ENCODE data around the gene PIGZ.

Gene PIGZ

DNA sequence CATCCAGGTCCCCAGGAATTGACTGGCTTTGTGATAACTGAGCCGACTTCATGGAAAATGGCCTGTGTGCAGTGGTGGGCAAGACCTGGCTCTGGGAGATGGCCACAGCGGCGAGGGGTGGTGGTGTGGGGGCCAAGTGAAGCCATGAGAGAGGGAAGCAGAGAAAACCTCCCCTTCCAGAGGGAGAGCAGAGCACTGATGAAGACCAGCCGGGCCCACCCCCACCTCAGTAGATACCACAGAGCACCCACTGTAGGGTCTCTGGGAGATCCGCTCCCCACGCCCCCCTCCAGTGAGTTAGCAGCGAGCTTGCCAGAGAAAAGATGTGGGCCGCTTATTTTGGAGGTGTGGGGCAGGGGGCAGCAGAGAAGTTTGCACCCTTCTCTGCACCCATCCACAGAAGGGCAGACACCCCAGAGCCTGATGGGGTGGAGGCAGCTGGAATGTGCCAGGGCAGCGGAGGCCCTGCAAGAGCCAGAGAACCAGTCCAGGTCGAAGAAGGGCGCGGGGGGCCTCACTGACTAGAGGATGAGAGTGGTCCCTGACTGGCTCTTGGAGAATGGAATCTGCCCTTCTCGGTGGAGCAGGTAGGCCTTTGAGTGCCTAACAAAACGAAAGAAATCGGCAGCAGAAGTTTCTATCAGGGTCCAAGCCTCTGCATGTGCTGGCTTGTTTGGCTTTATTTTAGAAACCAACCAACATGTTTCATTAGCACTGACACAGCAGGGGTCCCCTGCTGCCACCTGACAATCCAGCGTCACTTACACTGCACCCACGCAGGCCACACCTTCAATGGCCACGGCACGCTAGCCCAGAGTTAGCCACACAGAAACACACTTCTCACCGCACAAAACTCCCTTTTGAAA, 32.7 kb upstream of the PIGZ start:
- DNase-seq: no peak

DNA sequence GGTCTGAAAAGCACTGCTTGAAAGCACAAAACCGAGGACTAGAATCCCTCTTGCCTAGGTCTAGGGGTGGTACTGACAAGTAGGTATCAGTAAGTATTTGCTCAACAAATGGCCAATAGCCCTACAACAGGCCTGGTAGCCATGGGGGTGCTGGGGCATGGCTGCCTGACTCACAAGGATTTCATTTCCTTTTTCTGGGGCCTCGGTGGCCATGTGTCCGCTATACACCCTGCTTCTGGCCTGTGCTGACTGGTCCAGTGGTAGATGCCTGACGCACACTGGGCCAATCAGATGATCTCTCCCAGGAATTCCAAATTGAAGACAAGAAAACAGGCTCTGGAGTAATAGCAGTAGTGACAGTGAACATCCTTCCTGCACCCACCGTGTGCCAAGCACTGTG, 31.6 kb upstream of the PIGZ start:
- DNase-seq: no peak

DNA sequence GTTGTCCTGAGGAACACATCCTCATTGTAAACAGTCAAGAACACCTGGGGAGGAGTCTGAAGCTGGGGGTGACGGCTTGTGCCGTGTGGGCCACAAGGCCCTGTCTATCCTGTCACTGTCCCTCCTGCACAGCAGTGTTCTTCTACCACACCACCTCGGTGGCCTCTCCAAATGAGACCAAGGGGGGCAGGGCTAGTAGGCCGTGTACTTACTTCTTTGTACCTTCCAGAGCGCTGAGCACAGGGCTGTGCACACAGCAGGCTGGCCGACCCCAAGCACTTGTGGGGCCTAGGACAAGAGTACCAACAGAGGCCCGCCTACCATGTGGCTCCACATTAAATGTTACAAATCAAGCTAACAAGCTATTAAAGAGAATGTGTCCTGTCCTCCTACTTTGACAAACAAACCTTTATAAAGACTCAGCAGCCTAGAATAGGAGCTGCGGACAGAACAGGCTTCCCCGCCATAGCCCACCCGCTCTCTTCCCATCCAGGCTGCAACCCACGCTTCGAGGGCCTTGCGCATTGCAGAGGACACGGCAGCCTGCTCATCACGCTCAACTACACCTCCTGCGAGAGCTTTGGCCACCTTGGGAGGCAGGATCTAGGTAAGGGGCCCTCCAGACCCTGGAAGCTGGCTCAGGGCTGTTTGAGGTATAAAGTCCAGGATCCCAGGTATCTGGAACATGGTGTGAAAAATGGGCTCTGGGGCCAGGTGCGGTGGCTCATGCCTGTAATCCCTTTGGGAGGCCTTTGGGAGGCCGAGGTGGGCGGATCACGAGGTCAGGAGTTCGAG, 30.5 kb upstream of the PIGZ start:
- no peak for DNase-seq

DNA sequence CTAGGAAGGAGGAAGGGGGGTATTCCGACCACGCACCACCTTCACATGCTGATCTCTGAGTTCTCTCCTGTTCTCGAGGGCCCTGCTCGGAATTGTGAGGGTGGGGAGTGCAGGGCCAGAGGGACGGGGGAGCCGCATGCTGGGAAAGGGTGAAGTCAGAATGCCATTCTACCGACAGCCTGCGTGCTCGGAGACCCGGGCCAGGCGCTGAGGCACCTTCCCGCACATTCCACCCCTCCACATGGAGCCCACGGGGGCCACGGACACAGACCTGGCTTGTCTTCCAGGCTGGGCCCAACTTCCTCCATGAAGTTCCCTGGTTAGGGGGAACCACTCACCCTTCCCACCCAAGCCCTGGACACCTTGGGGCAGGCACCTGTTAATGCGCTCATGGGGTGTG, 28.7 kb upstream of the PIGZ start:
- no peak for DNase-seq

DNA sequence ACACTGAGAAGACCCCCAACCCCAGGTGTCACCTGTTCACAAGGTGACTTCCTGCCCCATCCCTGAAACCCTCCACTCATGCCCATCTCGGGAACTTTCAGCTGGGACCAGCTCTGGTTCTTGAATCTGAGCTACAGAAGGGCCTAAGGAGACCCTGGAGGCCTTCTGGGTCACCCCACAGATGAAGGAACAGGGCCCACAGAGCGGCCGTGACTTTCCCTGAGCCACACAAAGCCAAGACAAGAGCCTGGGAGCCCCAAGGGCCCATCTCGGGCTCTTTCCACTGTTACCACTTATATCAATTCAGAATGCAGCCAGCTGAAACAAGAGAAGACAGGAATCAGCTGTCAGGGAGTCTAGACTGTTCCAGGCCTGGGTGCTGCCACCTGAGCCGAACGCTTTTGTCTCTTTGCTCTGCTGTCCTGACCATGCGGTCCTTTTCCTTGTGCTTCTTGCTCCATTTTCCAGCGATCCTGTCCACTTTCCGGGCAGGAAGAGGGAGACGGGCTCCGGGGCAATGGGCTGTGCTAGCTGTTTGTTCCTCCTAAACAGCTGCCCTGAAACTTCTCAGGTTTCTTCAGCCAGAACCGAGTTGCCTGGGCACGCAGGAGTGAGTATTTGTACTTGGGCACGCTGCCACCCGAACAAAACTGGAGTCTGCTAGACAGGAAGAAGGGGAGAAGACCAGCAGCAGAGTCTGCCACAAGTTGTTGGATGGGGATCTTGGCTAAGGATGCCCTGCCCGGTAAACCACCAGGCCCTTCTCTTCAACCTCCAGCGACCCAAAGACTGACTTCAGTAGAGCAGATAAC, 28.0 kb upstream of the PIGZ start:
- no peak for DNase-seq

DNA sequence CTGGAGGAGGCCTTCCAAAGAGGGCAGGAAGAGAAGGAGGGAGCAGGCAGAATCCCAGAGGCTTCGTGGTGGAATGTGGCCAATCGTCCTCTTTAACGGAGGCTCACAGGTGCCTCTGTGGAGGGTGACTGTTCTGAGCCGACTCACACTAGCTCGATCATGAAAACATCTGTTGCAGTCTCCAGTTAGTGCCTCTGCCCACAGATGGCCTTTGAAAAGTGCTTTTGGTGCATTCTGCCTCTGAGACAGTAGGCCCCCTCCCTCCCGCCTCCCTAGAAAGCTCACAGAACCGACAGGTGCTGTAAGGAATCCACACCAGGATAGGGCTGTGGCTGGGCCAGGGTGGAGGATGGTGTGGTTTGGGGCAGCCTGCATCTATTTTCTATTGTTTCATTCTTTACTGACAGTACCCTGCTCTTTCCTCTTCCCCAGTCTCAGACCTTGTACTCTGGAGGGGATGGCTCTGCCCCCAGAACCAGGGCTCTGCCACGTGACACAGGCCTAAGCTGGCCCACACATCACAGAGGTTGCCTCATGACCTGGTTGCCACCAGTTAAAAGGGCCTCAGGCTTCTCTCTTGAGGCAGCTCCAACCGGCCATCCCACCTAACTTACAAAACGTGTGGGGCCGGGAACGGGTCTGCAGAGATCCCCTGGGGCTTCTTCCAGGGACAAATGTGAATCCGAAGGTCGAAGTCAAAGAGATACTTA, 27.2 kb upstream of the PIGZ start:
- no peak for DNase-seq

DNA sequence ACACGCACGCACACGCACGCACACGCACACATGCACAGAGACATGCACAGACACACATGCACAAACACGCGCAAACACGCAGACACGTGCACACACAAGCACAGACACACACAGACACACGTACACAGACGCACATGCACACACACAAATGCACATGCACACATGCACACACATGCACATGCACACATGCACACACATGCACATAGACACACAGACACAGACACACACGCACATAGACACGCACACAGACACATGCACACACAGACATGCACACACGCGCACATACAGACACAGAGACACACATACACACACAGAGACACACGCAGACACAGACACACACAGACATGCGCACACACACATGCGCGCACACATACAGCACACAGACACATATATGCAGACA, 26.4 kb upstream of the PIGZ start:
- no peak for DNase-seq

DNA sequence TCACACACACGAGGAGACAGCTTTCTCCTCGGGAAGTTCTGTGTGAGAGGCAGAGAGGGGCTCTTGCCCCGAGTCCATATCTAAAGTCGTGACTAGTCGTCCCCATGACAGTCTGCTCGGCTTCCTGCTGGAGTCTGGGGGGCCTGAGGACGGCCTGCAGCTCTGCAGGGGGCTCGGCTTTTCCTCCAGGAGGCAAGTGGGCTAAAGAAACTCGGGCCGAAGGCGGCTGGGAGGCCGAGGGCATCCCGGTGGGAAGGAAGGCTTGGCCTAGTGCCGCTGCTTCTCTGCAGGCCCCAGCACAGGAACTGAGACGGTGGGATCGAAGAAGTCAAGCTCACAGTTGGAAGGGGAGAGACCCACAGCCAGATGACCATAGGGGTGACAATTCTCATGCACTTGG, 25.4 kb upstream of the PIGZ start:
- DNase-seq: no peak

DNA sequence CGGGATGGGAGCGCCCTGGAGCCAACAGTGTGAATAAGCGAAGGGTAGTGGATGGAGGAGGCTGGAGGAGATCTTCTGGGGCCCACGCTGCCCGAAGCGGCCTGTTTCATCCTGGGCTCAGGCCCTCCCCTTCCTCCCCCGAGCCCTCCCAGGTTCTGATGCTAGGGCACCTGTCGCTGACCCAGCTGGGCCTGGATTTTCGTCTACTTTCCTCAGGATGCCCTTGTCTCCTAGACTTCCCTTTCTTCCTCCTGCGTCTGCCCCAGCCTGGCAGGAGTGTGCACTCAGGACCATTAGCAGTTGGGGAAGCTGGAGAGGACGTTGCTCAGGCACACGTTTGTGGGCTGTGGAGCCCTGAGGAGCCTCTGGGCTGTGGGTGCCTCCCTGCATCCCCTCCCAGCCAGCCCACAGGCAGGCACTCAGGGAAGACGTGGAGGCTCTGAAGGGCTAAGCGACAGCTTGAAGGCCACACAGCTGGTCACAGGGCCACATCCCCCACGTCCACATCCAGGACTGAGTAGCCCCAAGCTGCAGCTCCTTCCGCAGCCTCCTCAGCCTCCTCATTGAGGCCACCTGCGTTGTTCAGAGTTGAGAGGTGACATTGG, 23.9 kb upstream of the PIGZ start:
- no peak for DNase-seq

DNA sequence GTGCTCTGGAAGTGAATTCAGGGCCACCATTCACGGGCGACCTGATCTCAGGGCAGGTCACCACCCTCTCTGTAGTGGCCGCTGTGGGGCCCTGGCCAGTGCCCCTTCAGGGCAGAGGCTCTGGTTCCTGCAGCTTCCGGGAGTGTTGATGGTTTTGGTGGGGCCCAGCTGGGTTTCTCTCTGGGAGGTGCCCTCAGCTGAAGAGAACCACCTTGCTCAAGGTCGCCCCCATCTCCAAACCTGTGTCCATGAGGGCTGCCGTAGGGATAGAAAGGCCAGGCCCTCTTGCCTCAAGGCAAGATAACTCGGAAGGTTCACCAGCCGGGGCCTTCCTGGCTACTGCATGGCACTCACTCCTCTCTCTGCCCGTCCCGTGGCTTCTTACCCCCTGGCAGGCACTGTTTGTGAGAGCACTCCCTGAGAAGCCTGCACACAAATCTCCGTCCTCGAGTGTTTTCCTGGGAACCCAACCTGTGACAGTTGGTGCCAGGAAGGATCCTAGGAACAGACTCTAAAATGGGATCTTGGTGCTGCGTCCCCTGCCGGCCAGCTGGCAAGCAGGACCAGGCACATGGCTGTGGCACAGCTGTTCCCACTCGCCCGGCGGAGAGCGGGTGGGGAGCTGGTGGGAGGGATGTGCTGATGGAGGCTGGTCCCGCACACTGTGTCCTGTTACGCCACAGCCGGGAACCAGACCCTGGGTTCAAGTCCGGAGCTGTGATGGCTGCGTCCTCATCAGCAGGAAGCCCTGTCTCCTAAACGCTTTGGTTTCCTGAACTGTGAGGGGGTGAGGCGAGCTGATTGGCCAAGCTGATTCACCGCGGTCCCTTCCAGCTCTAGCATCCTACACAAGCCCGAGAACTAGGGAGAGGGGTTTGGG, 23.2 kb upstream of the PIGZ start:
- DNase-seq: no peak

DNA sequence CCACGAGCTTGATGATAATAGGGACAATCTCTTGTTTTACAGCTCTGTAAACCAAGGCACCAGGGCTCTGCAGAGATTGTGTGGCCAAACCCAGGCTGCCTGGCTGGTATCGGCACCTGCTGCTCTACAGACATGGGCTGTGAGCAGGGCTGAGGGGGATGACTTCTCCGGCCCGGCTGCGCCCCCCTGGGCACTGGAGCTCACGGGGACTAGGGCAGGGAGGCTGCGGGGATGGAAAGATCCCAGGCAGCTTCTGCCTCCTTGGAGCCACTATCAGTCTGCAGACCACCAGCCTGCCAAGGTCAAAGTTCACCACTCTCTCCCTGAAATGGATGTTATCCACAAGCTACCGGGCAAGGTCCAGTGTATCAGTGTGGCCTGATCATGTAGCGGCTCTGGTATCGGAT, 22.0 kb upstream of the PIGZ start:
- no peak for DNase-seq

DNA sequence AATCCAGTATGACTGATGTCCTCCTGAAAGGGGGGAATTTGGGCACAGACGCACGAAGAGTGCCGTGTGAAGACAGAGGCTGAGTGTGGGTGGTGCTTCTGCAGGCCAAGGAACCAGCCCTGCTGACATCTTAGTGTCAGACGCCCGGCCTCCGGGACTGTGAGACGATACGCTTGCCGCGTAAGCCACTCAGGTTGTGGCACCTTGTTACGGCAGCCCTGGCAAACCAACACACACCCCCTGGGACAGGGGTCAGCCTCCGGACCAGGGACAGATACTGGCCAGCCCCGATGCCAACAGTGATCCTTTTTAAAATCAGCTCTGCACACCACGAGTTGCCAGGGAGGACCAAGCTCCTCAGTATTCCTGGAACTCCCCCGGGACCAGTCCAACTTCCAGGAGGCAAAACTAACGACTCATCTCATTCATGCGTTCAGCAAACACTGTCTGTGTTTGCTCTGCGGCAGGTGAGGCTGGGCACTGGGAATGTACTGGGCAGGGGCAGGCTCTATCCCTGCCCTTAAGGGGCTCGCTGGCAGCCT, 21.2 kb upstream of the PIGZ start:
- no peak for DNase-seq

DNA sequence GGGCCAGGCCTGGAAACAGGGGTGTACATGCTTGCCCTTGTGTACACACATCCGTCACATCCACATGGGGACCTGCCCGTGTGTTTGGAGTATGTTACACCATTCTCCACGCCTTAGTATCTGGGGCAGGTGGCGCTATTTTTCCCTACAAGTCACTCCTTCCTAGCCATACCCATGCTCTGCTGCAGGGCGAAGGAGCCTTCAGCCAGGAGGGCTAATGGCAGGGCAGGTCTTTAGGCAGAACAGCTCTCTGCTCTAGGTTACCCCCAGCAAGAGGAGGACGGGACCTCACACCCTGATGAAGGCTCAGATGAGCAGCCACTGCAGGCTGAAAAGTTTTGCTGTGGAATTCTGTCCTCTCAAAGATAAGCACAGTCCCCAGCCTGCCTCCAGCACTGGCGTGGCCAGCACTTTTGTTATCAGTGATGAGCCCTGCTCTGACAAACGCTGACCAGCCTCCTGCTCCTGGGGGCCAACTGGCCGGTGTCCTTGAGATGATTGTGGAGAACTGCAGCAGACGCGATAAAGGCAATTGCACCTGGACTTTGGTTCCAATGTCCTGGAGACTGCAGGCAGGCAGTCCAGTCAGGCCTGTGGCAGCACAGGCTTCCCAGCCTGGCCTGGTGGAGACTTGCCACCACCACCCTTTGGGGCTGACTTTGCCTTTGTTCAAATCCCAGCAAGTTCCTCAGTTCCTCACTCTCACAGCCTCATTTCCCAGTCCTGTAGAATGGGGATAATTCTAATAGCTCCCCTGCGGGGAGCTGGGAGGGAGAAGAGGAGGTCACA, 19.8 kb upstream of the PIGZ start:
- no peak for DNase-seq

DNA sequence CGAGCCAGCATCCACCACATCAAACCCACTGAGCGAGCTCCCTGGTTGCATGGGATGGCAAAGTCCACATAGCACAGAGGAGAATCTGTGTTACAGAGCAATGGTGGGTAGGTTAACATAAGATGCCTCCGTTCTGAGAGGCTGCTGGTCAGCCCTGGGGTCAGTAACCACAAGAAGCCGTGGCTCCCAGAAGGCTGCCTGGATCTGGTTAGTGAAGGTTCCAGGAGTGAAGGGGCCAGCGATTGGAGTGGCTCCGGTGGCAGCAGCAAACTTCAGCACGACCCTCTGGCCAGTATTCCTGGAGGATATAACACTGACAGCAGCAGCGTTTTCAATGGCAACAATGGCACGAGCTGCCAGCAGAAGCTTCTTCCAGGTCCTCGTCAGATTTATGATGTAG, 18.4 kb upstream of the PIGZ start:
- no peak for DNase-seq

DNA sequence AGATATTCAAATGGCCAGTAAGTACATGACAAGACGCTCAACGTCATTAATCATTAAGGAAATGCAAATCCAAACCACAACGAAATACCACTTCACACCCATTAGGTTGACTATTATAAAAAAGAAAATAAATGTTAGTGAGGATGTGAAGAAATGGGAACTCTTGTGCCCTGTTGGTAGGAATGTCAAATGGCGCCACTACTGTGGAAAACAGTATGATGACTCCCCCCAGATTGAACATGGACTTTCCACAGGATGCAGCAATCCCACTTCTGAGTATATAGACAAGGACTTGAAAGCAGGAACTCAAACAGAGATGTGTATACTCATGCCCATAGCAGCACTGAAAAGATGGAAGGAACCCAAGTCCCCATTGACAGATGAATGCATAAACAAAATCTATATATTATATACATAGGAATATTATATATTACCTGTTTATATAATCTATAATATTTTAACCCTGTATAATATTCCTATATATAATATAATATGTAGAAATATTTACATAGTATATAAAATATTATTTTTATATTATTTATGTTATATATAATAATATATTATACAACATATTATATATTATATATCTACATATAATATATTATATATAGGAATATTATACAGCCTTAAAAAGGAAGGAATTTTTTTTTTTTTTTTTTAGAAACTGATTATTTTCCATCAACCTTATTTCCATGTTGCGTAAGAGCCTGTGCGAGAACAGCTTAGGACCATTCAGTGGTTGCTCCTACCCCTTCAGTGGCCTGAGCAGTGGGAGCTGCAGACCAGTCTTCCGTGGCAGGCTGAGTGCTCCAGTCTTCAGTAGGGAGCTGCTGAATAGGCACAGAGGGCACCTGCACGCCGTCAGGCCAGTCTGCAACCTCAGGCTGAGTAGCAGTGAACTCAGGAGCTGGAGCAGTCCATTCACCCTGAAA, 17.6 kb upstream of the PIGZ start:
- no peak for DNase-seq

DNA sequence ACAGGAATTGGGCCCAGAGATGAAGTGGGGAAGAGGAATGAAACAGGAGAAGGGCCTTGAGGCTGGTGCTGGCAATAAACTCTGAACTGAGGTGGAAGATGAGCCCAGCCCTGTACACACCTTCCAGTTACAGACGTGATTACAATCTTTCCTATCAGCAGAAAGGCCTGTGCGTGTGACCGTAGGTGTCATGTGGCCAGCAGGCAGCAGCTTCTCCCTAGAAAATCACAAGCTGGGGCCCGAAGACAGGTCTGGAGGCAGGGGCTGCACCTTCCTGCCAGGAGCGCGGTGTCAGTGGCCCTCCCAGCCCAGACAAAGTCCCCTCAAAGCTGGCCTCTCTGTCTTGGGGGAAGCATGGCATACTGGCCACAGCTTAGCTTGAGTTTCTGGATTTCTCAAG, 16.7 kb upstream of the PIGZ start:
- DNase-seq: no peak

DNA sequence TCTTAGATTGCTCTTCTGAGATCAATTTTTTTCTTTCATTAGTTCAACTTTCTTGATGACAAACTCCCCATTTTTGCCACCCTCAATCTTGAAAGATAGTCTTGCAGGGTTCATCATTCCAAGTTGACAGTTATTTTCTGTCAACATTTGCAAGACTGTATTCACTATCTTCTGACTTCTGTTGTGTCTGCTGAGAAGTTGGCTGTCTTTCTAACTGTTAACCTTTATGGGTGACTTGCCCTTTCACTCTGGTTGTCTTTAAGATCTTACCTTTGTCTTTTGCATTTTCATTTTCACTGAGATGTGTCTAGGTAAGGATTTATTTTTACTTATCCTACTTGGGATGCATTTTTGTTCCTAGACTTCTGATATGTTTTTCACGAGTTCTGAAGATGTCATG, 14.6 kb upstream of the PIGZ start:
- DNase-seq: no peak

DNA sequence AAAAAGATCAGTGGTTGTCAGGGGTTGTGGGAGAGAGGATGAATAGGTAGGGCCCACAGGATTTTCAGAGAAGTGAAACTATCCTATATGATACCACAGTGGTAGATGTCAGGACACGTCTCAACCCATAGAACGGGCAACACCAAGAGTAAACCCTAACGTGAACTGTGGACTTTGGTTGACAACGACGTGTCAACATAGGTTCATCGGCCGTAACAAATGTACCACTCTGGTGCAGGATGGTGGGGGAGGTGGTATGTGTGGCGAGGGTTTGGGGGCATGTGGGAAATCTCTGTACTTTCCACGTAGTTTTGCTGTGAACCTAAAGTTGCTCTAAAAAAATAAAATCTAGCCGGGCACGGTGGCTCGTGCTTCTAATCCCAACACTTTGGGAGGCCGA, 13.0 kb upstream of the PIGZ start:
- DNase-seq: no peak

DNA sequence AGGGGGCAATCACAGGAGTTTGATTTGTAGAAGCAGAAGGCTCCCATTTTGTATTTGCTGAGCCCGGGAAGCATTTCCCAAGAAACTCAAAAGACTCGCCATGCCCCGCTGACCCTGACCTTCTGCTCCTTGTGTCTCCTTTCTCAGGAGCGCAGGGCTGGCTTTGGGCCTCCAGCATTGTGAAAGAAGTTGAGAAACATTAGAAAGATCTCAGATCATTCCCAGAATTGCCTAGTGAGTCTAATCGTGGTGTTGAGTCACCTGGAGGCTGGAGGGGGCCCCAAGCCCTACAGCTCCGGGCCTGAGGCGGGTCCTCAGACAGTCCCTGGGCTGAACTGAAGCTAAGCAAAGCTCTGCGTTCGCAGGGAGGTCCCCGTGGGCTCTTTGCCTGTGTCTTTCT, 10.9 kb upstream of the PIGZ start:
- DNase-seq: no peak

Data from activated CD4-positive, alpha-beta T cell treated with anti-CD3 and anti-CD28 coated beads, Interleukin-2, amount 50 U/mL, for 1 hour (primary cell).